Kidney (tissue), 14 donors: ENCODE results near the gene CRIP3. TPM values are rescaled to one million over a fixed set of nuclear protein-coding genes. Genes with fewer than 3 reads are reported as not detected.

Source experiments
- DNase-seq, 5 donors: peaks; one replicate each; pipeline ENCODE4 v3.0.0-alpha.2; 2013 to 2020
- FAIRE-seq: peaks from 2 replicates; lab custom pipeline; 2012; peaks lifted over from hg19 to GRCh38; lab: Jason Lieb, UNC
- H3K27ac ChIP-seq, 2 donors: one replicate each; pipeline ENCODE4 v1.7.0; 2013; ENCODE audit warnings: low read depth in 2 of 2, low read length in 2 of 2, inconsistent platforms in 1 of 2
- H3K27me3 ChIP-seq: one replicate; pipeline ENCODE4 v1.7.1; 2013; ENCODE audit warnings: low read length, inconsistent platforms; ENCODE audit not compliant: control insufficient read depth, insufficient read depth
- H3K36me3 ChIP-seq, 3 donors: one replicate each; pipeline versions ENCODE4 v1.7.0 to v1.7.1; 2013; ENCODE audit warnings: low read length in 3 of 3, control low read depth in 1 of 3, inconsistent platforms in 1 of 3; ENCODE audit not compliant: insufficient read depth in 3 of 3, control insufficient read depth in 2 of 3
- H3K4me1 ChIP-seq, 3 donors: one replicate each; pipeline versions ENCODE4 v1.7.0 to v1.7.1; 2013; ENCODE audit warnings: low read length in 3 of 3, inconsistent platforms in 1 of 3, low read depth in 1 of 3; ENCODE audit not compliant: control insufficient read depth in 2 of 3, insufficient read depth in 2 of 3
- H3K4me3 ChIP-seq, 3 donors: one replicate each; pipeline versions ENCODE4 v1.7.0 to v1.8.1; 2013; ENCODE audit warnings: low read length in 3 of 3, control low read depth in 1 of 3, inconsistent platforms in 1 of 3
- H3K9ac ChIP-seq, 3 donors: one replicate each; pipeline versions ENCODE4 v1.7.0 to v1.7.1; 2013; ENCODE audit warnings: low read length in 3 of 3, control low read depth in 1 of 3, inconsistent platforms in 1 of 3
- H3K9me3 ChIP-seq, 3 donors: one replicate each; pipeline versions ENCODE4 v1.7.0 to v1.7.1; 2013; ENCODE audit warnings: low read length in 3 of 3, control low read depth in 1 of 3, inconsistent platforms in 1 of 3; ENCODE audit not compliant: control insufficient read depth in 2 of 3, insufficient read depth in 1 of 3
- intact Hi-C: fragments of 100-400 bp; cut with DNase I; formaldehyde crosslinking; loops from one replicate; pipeline ENCODE4 v1.11.1; 2022
- polyA plus RNA-seq: library from polyadenylated mRNA; stranded (reverse); fragments of 350-450 nt; fragmentation: Illumina TruSeq; extraction: RNeasy Lipid Tissue Mini Kit (QIAGEN cat#74804); gene quantifications from one replicate; pipeline ENCODE4 v1.2.3, GENCODE V29; 2014; ENCODE audit warnings: low read depth, low replicate concordance; ENCODE audit not compliant: insufficient read depth
- total RNA-seq: library from RNA; stranded (reverse); fragmentation: NEBNext Ultra II Directional; extraction: Animal tissue kit (Norgen Biotek cat#: 25700); gene quantifications from one replicate; pipeline ENCODE4 v1.2.1, GENCODE V29; 2021
- TF ChIP-seq, protein P1 (sequence below): IDR thresholded peaks from 3 replicates; pipeline ENCODE4 v1.5.1; 2012; ENCODE audit warnings: mild to moderate bottlenecking, moderate library complexity, borderline replicate concordance; ENCODE audit not compliant: insufficient read depth; ENCODE audit errors: extremely low read depth
- donor health status: control.
- donor health status: control.
- donor health status: control.
- donor health status: control.
- donor health status: control.
- donor health status: DM: yes; HTN: yes; CAD: no.
- donor health status: Normal renal cell carcinoma (clear cell type).

Gene CRIP3
- total and polyA plus RNA-seq, 2 donors from 2014 or later: 5.6 to 14.3 TPM

- Histone ChIP-seq H3K27me3 (no peaks in the 10 kb centered on the region), H3K36me3 (no peaks in the 10 kb centered on the region), H3K9me3 (no peaks in the 10 kb centered on the region), H3K27ac (no peak overlapping the region), H3K4me1 (no peaks in the 10 kb centered on the region), H3K4me3 (no peak overlapping the region), H3K9ac (no peak overlapping the region)
- intact Hi-C loops: no loop called here
- FAIRE-seq (no peak), DNase-seq (peak in 1 of 5 donors; percentile 52)
- TF ChIP-seq, protein P1, sequence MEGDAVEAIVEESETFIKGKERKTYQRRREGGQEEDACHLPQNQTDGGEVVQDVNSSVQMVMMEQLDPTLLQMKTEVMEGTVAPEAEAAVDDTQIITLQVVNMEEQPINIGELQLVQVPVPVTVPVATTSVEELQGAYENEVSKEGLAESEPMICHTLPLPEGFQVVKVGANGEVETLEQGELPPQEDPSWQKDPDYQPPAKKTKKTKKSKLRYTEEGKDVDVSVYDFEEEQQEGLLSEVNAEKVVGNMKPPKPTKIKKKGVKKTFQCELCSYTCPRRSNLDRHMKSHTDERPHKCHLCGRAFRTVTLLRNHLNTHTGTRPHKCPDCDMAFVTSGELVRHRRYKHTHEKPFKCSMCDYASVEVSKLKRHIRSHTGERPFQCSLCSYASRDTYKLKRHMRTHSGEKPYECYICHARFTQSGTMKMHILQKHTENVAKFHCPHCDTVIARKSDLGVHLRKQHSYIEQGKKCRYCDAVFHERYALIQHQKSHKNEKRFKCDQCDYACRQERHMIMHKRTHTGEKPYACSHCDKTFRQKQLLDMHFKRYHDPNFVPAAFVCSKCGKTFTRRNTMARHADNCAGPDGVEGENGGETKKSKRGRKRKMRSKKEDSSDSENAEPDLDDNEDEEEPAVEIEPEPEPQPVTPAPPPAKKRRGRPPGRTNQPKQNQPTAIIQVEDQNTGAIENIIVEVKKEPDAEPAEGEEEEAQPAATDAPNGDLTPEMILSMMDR: no peak
Observed at GRCh38 chr6:43285832-43286231, 22.8 kb downstream of the CRIP3 start.

DNA sequence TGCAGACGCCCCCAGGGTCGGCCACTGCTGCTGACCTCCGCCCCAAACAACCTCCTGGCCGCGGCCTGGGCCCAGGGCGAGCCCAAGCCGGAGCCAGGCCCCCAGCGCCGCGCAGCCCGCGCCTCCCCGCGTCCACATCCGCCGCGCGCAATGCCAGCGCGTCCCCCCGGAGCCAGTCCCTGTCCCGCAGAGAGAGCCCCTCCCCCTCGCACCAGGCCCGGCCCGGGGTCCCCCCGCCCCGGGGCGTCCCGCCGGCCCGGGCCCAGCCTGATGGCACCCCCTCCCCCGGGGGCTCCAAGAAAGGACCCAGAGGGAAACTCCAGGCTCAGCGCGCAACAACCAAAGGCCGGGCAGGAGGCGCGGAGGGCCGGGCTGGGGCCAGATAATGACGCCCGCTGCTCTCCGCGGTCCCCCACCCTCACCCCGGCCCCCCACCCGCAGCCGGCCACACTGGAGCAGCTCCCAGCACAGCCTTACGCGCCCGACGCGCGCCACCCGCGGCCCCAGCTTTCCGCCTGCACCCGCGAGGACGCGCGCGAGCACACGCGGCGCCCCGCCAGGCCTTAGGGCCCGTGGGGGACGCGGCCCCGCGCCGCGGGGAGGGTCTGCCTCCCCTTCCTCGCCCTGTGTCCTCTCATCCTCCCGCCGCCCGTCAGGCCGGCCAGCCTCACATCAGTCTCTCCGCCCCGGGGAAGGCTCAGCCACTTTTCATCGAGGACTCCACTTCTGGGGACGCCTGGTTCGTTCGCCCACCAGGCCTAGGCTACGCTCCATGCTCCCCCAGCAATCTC, 23.4 kb downstream of the CRIP3 start:
- DNase-seq (peak in 2 of 5 donors; percentile 31 to 60), FAIRE-seq (no peak)
- H3K27ac ChIP-seq: no peak overlapping the region
- intact Hi-C loops: no loop called here
- TF ChIP-seq, protein P1: no peak
- H3K9ac ChIP-seq: no peak overlapping the region
- H3K9me3 ChIP-seq: no peaks in the 10 kb centered on the region
- no peaks in the 10 kb centered on the region for H3K27me3 ChIP-seq
- H3K4me3 ChIP-seq: no peak overlapping the region
- H3K36me3 ChIP-seq: no peaks in the 10 kb centered on the region
- H3K4me1 ChIP-seq: no peaks in the 10 kb centered on the region

DNA sequence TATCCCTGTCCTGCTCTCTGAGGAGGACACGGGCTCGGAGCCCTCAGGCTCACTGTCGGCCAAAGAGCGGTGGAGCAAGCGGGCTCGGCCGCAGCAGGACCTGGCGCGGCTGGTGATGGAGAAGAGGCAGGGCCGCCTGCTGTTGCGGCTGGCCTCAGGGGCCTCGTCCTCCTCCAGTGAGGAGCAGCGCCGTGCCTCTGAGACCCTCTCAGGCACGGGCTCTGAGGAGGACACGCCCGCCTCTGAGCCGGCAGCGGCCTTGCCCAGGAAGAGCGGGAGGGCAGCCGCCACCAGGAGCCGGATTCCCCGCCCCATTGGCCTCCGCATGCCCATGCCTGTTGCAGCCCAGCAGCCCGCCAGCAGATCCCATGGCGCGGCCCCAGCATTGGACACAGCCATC, 24.7 kb downstream of the CRIP3 start:
- no peak overlapping the region for H3K9ac ChIP-seq
- H3K4me1 ChIP-seq: peaks cover 0 to 2% (median 0%) of the 10 kb centered on the region in 3 donors
- intact Hi-C loops: no loop called here
- H3K36me3 ChIP-seq: no peaks in the 10 kb centered on the region
- H3K4me3 ChIP-seq: no peak overlapping the region
- FAIRE-seq: no peak
- DNase-seq: no peak
- TF ChIP-seq, protein P1: no peak
- H3K27me3 ChIP-seq: no peaks in the 10 kb centered on the region
- H3K9me3 ChIP-seq: no peaks in the 10 kb centered on the region
- H3K27ac ChIP-seq: no peak overlapping the region
